HCT116 (cell line): ENCODE measurements around the gene TM4SF4. TPM values are rescaled to one million over a fixed set of nuclear protein-coding genes. Genes with fewer than 3 reads are reported as not detected.

ENCODE experiments used
- ATAC-seq: fragments of 200-7000 bp; cut with Tn5 transposase; 2 replicates; pipeline ENCODE4 v1.9.1; 2020; ENCODE audit warnings: mild to moderate bottlenecking, moderate library complexity
- BruUV-seq: library from RNA; stranded (reverse); fragments of 400-500 nt; replicated peaks from 2 replicates; lab custom pipeline; 2021; lab: Mats Ljungman, UMichigan
- CTCF ChIA-PET: fragments of 300-600 bp; sonication (Branson Sonifier 250); formaldehyde crosslinking; loops from one replicate; lab custom pipeline; 2021; ENCODE audit warnings: antibody characterized with exemption; lab: Charles Lee
- POLR2A ChIA-PET: fragments of 300-600, 350-600 bp; sonication (Branson Sonifier 250); formaldehyde crosslinking; loops from one replicate; lab custom pipeline; 2021; ENCODE audit warnings: antibody characterized with exemption; lab: Charles Lee
- RAD21 ChIA-PET, 2 experiments: fragments of 300-600 bp; sonication (Branson Sonifier 250); formaldehyde crosslinking; loops; one replicate each; lab custom pipeline; 2023; ENCODE audit warnings: low total read pairs in 2 of 2; ENCODE audit not compliant: uncharacterized antibody in 2 of 2, unreplicated experiment in 2 of 2, low non-redundant PET in 1 of 2; lab: Charles Lee
- DNase-seq: peaks from one replicate; pipeline ENCODE4 v3.0.0-alpha.2; 2010; ENCODE audit warnings: low read depth, low spot score
- H2AFZ ChIP-seq: fragments of 200-600 bp; shearing (Covaris generic), sonication (generic); 2 replicates; pipeline ENCODE4 v1.6.1; 2017; ENCODE audit warnings: low read depth, mixed run types, mixed read lengths, antibody characterized with exemption, low read length; ENCODE audit not compliant: poor library complexity, severe bottlenecking
- H3K27ac ChIP-seq: 2 replicates; pipeline ENCODE4 v1.5.1; 2012; ENCODE audit warnings: low read depth, low read length
- H3K27me3 ChIP-seq: fragments of 200-600 bp; sonication (generic); 2 replicates; pipeline ENCODE4 v1.6.1; 2016; ENCODE audit warnings: mixed run types, low read length, mixed read lengths; ENCODE audit not compliant: insufficient read depth
- H3K36me3 ChIP-seq, 2 experiments: fragments of 200-500 bp in 1 of 2; fragments of 200-600 bp in 1 of 2; sonication (Bioruptor generic) in 1 of 2; sonication (generic) in 1 of 2; 2 replicates each; pipeline versions ENCODE4 v1.5.1 to v1.6.1; 2014 to 2016; ENCODE audit warnings: low read length in 2 of 2, inconsistent platforms in 1 of 2, mixed read lengths in 1 of 2, mixed run types in 1 of 2; ENCODE audit not compliant: insufficient read depth in 2 of 2, control insufficient read depth in 1 of 2
- H3K4me1 ChIP-seq, 2 experiments: fragments of 200-600 bp in 1 of 2; sonication (generic) in 1 of 2; 2 replicates each; pipeline versions ENCODE4 v1.5.1 to v1.6.1; 2012 to 2017; ENCODE audit warnings: low read length in 2 of 2, inconsistent platforms in 1 of 2, mild to moderate bottlenecking in 1 of 2, mixed read lengths in 1 of 2, mixed run types in 1 of 2, moderate library complexity in 1 of 2; ENCODE audit not compliant: insufficient read depth in 2 of 2, control insufficient read depth in 1 of 2
- H3K4me2 ChIP-seq: fragments of 200-600 bp; sonication (generic); 2 replicates; pipeline ENCODE4 v1.6.1; 2017; ENCODE audit warnings: mixed run types, low read length, mixed read lengths
- H3K4me3 ChIP-seq, 2 experiments: fragments of 200-600 bp in 1 of 2; sonication (generic) in 1 of 2; replicated peaks in 1 of 2; 2 replicates each; pipeline ENCODE4 v1.5.1; 2011 to 2016; ENCODE audit warnings: low read length in 2 of 2, control low read depth in 1 of 2, low read depth in 1 of 2, mild to moderate bottlenecking in 1 of 2, mixed read lengths in 1 of 2, mixed run types in 1 of 2
- H3K79me2 ChIP-seq: fragments of 200-600 bp; sonication (generic); 2 replicates; pipeline ENCODE4 v1.6.1; 2017; ENCODE audit warnings: mild to moderate bottlenecking, mixed run types, low read length, moderate library complexity, mixed read lengths; ENCODE audit not compliant: insufficient read depth
- H3K9ac ChIP-seq: fragments of 200-600 bp; sonication (generic); 2 replicates; pipeline ENCODE4 v1.6.1; 2016; ENCODE audit warnings: low read length, mixed read lengths
- H3K9me2 ChIP-seq: fragments of 200-600 bp; sonication (generic), shearing (Covaris generic); 2 replicates; pipeline ENCODE4 v1.6.1; 2017; ENCODE audit warnings: mixed run types, mild to moderate bottlenecking, moderate library complexity; ENCODE audit not compliant: insufficient read depth
- H3K9me3 ChIP-seq, 2 experiments: fragments of 200-500 bp in 1 of 2; fragments of 200-600 bp in 1 of 2; sonication (Bioruptor generic) in 1 of 2; sonication (generic) in 1 of 2; 2 replicates each; pipeline ENCODE4 v1.6.1; 2014 to 2017; ENCODE audit warnings: low read length in 2 of 2, mixed read lengths in 2 of 2, inconsistent platforms in 1 of 2, low read depth in 1 of 2, mild to moderate bottlenecking in 1 of 2, mixed run types in 1 of 2, moderate library complexity in 1 of 2; ENCODE audit not compliant: control insufficient read depth in 1 of 2, insufficient read depth in 1 of 2
- H4K20me1 ChIP-seq: fragments of 200-600 bp; sonication (generic), shearing (Covaris generic); 2 replicates; pipeline ENCODE4 v1.6.1; 2017; ENCODE audit warnings: mixed run types, mild to moderate bottlenecking, moderate library complexity; ENCODE audit not compliant: insufficient read depth
- CBX3 ChIP-seq: IDR thresholded peaks from 2 replicates; pipeline ENCODE4 v1.6.1; 2012; ENCODE audit warnings: low read depth
- CTCF ChIP-seq, 3 experiments: fragments of 200-600 bp in 1 of 3; sonication (generic) in 1 of 3; IDR thresholded peaks in 2 of 3; conservative IDR thresholded peaks in 1 of 3; 2 replicates each; pipeline ENCODE4 v1.5.1; 2012 to 2017; ENCODE audit warnings: low read depth in 2 of 3, low read length in 2 of 3, antibody characterized with exemption in 1 of 3, borderline replicate concordance in 1 of 3, control low read depth in 1 of 3, mild to moderate bottlenecking in 1 of 3, mixed read lengths in 1 of 3, mixed run types in 1 of 3, moderate library complexity in 1 of 3; ENCODE audit not compliant: insufficient read depth in 1 of 3
- EGR1 ChIP-seq: IDR thresholded peaks from 2 replicates; pipeline ENCODE4 v1.6.1; 2012; ENCODE audit warnings: low read depth
- EZH2 ChIP-seq: fragments of 200-600 bp; sonication (generic); IDR thresholded peaks from 2 replicates; pipeline ENCODE4 v1.6.1; 2017; ENCODE audit warnings: antibody characterized with exemption, mixed run types
- FOSL1 ChIP-seq: IDR thresholded peaks from 2 replicates; pipeline ENCODE4 v1.6.1; 2012; ENCODE audit warnings: low read depth
- JUND ChIP-seq: IDR thresholded peaks from 2 replicates; pipeline ENCODE4 v1.6.1; 2012
- MAX ChIP-seq: IDR thresholded peaks from 2 replicates; pipeline ENCODE4 v1.6.1; 2012
- POLR2A ChIP-seq: IDR thresholded peaks from 2 replicates; pipeline ENCODE4 v1.7.0; 2011; ENCODE audit warnings: borderline replicate concordance; ENCODE audit not compliant: insufficient read depth, insufficient read length; ENCODE audit errors: extremely low read depth
- REST ChIP-seq: IDR thresholded peaks from 2 replicates; pipeline ENCODE4 v1.6.1; 2012; ENCODE audit warnings: low read depth
- SIN3A ChIP-seq: IDR thresholded peaks from 2 replicates; pipeline ENCODE4 v1.6.1; 2012; ENCODE audit warnings: low read depth
- SP1 ChIP-seq: IDR thresholded peaks from 2 replicates; pipeline ENCODE4 v1.6.1; 2012; ENCODE audit warnings: low read depth
- SRF ChIP-seq: IDR thresholded peaks from 2 replicates; pipeline ENCODE4 v1.6.1; 2012; ENCODE audit warnings: low read depth
- TCF7L2 ChIP-seq: IDR thresholded peaks from 2 replicates; pipeline ENCODE4 v1.7.0; 2011; ENCODE audit warnings: borderline replicate concordance, inconsistent platforms; ENCODE audit not compliant: insufficient read depth, insufficient read length; ENCODE audit errors: extremely low read depth
- YY1 ChIP-seq: IDR thresholded peaks from 2 replicates; pipeline ENCODE4 v1.6.1; 2011; ENCODE audit warnings: low read length, low read depth, moderate library complexity, mild to moderate bottlenecking; ENCODE audit not compliant: insufficient replicate concordance; ENCODE audit errors: extremely low read depth
- ZNF274 ChIP-seq: fragments of 200-500 bp; sonication (Bioruptor generic); IDR thresholded peaks from 2 replicates; pipeline ENCODE4 v1.6.1; 2014; ENCODE audit warnings: mild to moderate bottlenecking, low read depth, low read length, inconsistent platforms
- intact Hi-C: fragments of 100-400 bp; cut with micrococcal nuclease; formaldehyde crosslinking; loops from 2 replicates; pipeline ENCODE4 v1.10.0; 2022
- total RNA-seq: library from RNA; stranded (reverse); gene quantifications from one replicate; pipeline ENCODE4 v1.2.1, GENCODE V29; 2021; ENCODE audit not compliant: unreplicated experiment

Gene TM4SF4
- total RNA-seq, 1 experiment from 2014 or later = 0.91 TPM

- ChIA-PET RAD21 (no interaction called here), POLR2A (interaction anchor here (1.4 kb wide), 1 partner anchor 99 kb away, joined by 4 read pairs; no protein-coding TSS in a partner anchor), CTCF (no interaction called here)
- no peaks in the 10 kb centered on the region for H3K27me3 ChIP-seq
- H3K36me3 ChIP-seq = no peaks in the 10 kb centered on the region
- H4K20me1 ChIP-seq = no peaks in the 10 kb centered on the region
- H3K79me2 ChIP-seq = no peaks in the 10 kb centered on the region
- H3K27ac ChIP-seq = no peak overlapping the region
- no peak overlapping the region for H3K4me3 ChIP-seq
- no peaks in the 10 kb centered on the region for H3K9me3 ChIP-seq
- H3K9ac ChIP-seq = no peak overlapping the region
- TF ChIP-seq EZH2 = no peak
- no peak for TF ChIP-seq CBX3
- peak; percentile 33; the same call in 1 of the 2 replicates for TF ChIP-seq SIN3A
- TF ChIP-seq FOSL1 = peak; percentile 51
- peak; percentile 35; the same call in 1 of the 2 replicates for TF ChIP-seq SP1
- TF ChIP-seq EGR1 = no peak; the same call in 1 of the 2 replicates
- peak; percentile 59 for TF ChIP-seq JUND
- peak; percentile 45; the same call in 1 of the 2 replicates for TF ChIP-seq SRF
- H3K4me1 ChIP-seq = peaks cover 8 to 19% of the 10 kb centered on the region in 2 experiments
- DNase-seq (peak; percentile 4), ATAC-seq (peak; percentile 49; the same call in 1 of the 2 replicates)
- H3K4me2 ChIP-seq = peak overlapping the region; percentile 57
- no peaks in the 10 kb centered on the region for H3K9me2 ChIP-seq
- BruUV-seq = no TSS peak
- peak overlapping the region; percentile 83 for H2AFZ ChIP-seq
- intact Hi-C loops = no loop called here
Measured at GRCh38 chr3:149442851-149443544, 31.5 kb upstream of the TM4SF4 start.

- H3K4me3 ChIP-seq = no peak overlapping the region
- no peak overlapping the region for H3K9ac ChIP-seq
- no peaks in the 10 kb centered on the region for H3K9me3 ChIP-seq
- peaks cover 8 to 23% of the 10 kb centered on the region in 2 experiments for H3K4me1 ChIP-seq
- ChIA-PET POLR2A (interaction anchor here (1.4 kb wide), 1 partner anchor 99 kb away, joined by 4 read pairs; no protein-coding TSS in a partner anchor), CTCF (no interaction called here), RAD21 (no interaction called here)
- TF ChIP-seq YY1 = no peak
- TF ChIP-seq MAX = no peak
- TF ChIP-seq EGR1 = no peak
- TF ChIP-seq CTCF (IDR thresholded peaks at IDR 0.05 in 2 of 3, conservative IDR thresholded peaks at IDR 0.05 in 1 of 3; ENCODE audit: borderline replicate concordance in 1 of 3, insufficient read depth in 1 of 3, low read depth in 2 of 3, low read length in 2 of 3) = no peak
- TF ChIP-seq ZNF274 = no peak
- TF ChIP-seq REST = no peak
- no peak for TF ChIP-seq TCF7L2
- TF ChIP-seq POLR2A = no peak
- no peak for TF ChIP-seq SRF
- no TSS peak for BruUV-seq
- no peaks in the 10 kb centered on the region for H4K20me1 ChIP-seq
- intact Hi-C loops = no loop called here
- no peaks in the 10 kb centered on the region for H3K36me3 ChIP-seq
- H3K27me3 ChIP-seq = no peaks in the 10 kb centered on the region
- H2AFZ ChIP-seq = peak overlapping the region; percentile 83
- ATAC-seq (no peak), DNase-seq (no peak)
- no peaks in the 10 kb centered on the region for H3K79me2 ChIP-seq
- H3K9me2 ChIP-seq = no peaks in the 10 kb centered on the region
- H3K4me2 ChIP-seq = peak overlapping the region; percentile 57
- H3K27ac ChIP-seq = no peak overlapping the region
Measured at GRCh38 chr3:149443545-149443912, 31.0 kb upstream of the TM4SF4 start.
